CD1c-positive myeloid dendritic cell (primary cell): ENCODE measurements around the gene NPAS4.
A peak's percentile ranks its signal among the peaks of the same experiment; 100 is the strongest.
"Not testable (repeated sequence)": the region's sequence is repeated elsewhere in the genome, so short reads cannot be mapped to it uniquely, and the experiment has no call there.

Experiments
- DNase-seq: peaks from one replicate; pipeline ENCODE4 v3.0.0-alpha.2; 2016; ENCODE audit errors: extremely low spot score

NPAS4 gene

DNA sequence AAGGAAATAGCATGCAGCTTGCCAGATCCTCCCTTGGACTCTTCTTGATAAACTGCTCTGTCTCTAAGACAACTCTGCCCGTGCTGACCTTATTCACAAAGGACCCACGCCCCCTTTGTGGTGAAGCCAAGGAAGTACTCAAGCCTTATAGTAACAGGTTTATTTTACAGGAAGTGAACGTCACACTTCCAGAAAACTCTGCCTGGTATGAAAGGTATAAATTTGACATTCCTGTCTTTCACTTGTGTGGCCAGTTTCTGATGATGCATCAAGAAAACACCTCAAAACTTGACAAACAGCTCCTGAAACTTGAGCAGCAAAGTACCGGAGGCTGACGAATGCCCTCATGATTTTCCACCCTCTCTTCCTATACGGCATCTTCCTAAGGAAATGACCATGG, 33.4 kb downstream of the NPAS4 start:
- DNase-seq, result no peak

DNA sequence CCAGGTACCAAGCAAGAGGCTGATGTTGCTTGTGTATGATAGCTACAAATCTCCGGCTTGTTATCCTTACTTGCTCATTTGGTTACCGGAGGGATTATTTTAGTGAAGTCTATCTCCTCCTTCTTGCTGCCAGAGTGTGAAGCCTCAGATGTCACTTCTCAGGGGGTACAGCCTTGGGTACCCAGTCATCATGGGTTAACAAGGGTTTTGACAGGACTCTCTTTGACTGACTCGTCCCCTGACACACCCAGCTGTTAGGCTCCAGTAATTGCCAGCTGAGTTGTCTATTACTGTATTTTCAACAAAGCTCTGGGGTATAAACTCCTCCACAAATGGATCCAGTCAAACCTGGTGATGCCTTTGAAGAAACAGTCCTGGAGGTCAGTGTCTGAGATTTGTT, 34.0 kb downstream of the NPAS4 start:
- no peak for DNase-seq

DNA sequence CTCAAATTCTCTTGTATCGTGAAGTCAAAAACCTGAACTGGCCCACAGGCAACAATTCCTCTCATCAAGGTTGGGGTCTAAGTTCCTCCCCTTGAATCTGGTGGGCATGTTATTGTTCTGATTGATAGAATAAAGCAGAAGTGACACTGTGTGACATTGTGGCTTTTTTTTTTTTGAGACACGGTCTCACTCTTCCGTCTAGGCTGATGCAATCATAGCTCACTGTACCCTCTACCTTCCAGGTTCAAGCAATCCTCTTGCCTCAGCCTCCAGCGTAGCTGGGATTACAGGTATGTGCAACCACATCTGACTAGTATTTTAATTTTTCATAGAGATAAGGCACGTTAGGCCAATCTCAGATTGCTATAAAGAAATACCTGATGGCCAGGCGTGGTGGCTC, 37.0 kb downstream of the NPAS4 start:
- peak; percentile 42 for DNase-seq

DNA sequence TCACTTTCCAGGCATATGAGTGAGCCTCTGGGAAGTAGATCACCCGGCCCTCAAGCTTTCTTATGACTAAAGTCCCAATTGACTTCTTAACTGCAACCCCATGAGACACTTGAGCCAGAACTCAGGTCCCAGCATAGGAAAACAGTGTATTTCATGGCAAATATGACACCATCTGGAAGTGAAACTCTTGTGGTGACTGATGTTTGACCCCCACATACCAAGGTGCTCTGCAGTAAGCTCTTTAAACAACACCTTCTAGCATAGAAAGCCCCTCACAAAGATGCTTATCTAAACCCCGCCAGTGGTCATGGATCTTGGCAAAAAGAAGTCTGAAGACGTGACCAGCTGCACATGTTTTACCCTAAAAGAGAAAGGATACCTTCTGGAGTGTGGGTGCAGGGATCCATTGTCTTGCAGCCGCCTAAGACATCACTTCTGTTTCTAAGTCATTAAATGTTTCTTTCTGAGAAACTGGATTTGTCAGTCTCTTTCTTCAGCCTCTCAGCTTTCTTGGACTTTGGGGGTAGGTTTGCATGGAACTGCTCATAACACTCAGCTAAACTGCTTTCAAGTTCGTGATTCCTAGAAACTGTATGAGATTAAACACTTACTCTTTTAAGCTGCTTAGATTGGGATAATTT, 38.4 kb downstream of the NPAS4 start:
- peak; percentile 64 for DNase-seq

DNA sequence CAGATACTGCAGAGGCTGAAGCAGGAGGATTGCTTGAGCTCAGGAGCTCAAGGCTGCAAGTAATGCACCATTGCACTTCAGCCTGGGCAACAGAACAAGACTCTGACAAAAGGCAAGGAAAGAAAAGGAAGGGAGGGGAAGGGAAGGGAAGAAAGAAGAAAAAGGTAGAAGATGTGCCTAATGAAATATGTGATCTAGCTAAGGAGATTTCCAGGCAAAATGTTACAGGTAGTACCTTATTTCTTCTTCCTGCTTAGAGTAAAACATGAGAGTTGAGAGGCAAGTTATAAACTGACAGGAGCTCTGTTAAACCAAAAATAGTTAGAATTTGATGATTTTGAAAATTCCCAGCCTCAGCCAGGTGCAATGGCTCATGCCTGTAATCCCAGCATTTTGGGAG, 41.2 kb downstream of the NPAS4 start:
- no peak for DNase-seq

DNA sequence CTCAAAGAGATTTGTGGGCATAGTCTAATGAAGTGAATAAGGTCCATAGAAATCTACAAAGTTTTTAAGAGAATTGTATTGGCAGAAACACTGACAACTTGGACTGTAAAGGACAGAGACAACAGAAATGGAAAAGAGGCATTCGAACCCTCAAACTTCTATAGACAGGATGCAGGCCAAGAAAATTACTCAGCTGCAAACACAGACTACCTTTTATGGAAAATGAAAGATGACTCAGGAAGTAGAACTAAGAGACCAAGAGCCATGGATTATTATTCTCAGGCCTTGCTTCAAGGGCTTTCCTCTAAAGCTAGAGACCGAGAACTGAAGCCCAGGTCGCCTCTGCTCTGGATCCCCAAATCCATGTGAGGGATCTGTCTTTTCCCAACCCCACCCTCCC, 42.1 kb downstream of the NPAS4 start:
- no peak for DNase-seq

DNA sequence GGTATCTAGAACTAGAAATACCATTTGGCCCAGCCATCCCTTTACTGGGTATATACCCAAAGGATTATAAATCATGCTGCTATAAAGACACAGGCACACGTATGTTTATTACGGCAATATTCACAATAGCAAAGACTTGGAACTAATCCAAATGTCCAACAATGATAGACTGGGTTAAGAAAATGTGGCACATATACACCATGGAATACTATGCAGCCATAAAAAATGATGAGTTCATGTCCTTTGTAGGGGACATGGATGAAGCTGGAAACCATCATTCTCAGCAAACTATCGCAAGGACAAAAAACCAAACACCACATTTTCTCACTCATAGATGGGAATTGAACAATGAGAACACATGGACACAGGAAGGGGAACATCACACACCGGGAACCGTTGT, 43.3 kb downstream of the NPAS4 start:
- DNase-seq, result not testable (repeated sequence)

DNA sequence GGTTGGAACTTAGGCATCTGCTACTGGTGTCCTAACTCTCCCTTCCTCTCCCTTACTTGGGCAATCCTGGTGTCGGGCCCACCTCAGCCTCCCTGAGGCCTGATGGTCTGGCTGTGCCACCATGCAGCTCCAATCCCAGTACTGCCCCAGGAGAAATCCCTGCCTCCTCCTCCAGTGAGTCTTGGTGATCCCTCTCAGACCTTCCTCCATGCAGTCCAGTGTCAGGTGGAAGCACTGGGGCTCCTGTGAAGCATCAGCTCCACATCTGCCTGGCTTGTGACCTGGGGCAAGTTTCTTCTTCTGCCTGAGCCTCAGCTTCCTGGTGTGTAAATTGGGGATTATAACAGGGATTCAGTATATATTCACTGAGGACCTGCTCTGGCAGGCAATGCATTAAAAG, 44.1 kb downstream of the NPAS4 start:
- no peak for DNase-seq

DNA sequence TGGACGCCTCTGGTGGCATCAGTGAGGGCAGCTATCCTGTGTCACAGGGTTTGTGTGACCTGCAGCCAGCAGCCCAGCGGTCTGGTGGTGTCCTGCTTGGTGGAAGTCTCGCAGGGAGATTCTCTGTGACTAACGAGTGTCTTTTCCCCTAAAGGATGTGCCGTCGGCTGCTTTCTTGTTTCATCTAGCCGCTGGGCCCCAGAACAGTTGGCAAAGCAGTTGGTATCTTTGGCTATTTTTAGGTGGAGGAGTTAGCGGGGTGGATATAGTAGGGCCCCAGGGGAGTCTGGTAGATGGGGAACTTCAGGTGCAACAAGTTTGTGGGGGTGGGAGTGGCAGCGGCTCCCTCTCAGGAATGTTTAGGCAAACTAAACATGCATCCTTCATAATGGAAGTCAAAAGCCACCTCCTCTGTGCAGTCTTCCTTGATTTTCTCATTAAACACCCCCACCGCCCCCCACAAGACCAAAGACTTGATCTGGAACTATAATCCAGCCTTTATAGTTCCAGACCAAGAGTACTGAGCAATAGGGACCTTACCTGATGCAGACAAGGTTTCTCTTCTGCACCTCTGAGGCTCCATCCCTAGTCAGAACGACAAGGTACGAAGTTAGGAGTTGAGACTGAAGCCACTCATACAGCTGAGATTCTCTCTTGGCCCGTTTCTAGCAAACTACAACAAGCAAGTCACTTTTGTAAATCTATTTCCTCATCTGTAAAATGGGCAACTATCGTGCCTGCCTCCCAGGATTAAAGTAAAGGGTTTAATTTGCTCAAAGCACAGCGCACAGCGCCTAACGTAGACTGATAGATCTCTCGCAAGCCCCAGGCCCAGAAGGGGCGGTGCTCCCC, 44.8 kb downstream of the NPAS4 start:
- DNase-seq, result no peak

DNA sequence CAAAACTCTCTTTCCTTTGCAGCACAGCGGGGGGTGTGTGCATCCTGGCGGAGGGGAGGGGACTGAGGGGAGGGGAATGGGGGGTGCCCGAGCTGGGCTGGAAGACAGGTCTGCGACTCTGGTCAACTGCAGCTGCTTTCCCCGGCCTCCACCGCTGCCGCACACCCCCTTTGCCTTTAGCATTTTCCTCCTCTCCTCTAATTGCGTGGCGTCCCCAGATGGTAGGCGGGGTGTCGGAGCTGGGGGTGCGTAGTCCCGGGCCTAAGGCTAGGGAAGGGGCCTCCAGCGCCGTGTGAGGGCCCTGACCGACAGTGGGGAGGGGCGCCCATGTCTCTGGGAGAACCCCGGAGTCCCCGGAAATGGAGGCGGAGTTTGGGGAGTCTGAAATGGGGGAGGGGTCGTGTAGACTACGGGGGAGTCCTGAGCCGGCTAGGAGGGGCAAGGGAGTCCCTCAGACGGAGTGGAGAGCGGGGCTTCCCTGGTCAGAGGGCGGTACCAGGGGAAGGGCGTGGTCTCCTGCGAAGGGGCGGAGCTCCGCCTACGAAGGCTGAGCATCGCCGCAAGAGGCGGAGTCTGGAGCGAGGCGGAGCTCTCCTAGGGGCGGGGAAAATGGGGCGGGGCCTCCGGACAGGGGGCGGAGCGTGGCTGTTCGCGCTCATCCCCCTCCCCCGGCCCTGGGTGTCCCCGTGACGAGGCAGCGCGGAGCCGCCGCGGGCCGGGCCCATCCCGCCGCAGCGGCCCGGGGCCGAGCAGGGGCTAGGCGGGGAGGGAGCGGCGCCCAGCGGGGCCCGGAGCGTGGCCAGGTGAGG, 45.6 kb downstream of the NPAS4 start, which contains the start of gene PELI3:
TSS of gene PELI3 (plus strand) at position 681 of the 809 bp plus-strand sequence. CDS start 1,224 bp downstream, outside the sequence.
- peak; percentile 95 for DNase-seq

DNA sequence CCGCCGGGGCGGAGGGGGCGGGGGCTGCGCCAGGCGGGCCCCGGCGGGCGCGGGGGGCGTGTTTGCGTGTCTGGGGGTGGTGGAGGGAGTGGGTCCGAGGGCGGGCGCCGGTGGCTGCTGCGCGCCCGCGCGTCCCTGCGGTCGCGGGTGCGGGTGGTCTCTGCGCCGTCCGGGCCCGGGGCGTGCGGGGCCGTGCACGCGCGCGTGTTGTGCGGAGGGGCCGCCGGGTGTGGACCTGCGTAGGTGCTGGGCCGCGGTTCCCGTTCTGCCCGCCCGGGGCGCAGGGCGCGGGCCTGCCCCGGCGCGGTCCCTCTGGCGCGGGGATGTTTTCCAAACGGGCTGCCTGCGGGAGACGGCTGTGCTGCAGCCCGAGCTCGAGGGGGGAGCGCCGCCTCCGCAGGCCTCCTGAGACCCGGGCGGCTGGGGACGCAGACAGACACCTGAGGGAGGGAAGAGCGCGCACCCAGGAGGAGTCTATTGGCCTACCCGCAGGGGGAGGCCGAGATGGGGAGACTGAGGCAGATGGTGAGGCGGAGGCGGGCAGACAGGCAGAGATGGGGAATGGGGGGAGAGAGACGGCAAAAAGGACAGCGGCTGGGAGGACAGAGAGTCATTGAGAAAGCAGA, 46.3 kb downstream of the NPAS4 start:
- DNase-seq, result peak; percentile 62

DNA sequence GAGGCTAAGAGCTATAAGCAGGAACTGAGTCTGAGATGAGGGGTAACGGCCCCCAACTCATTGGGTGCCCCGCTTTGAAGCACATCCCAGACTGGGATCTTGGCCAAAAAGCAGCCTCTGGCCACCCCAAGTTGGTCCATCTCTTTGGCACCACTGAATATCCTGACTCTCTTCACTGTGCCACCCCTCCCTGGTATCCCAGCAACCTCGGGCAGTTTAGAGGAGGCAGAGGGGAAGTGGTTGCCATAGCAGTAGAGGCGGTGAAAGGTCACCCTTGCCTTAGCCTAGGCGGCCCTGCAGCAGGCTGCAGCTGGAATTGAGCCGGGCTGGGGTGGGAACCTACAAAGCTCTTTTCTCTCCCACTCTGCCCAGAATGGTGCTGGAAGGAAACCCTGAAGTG, 46.9 kb downstream of the NPAS4 start:
- DNase-seq, result peak; percentile 88

DNA sequence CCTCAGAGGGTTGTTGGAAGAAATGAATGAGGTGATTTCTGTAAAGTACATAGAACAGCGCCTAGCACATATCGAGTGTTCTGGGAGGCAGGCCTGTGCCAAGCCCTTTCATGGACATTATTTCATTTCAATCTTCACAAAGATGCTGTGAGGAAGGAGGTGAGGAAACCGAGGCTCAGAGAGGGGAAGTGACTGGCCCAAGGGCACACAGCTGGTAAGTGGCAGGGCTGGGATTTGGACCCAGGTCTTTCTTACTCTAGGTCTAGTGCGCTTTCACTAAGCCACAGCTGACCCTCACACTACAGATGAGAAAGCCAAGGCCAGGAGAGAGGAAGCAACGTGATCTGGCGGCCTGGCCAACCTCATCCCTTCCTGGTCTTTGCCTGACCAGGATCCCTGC, 47.9 kb downstream of the NPAS4 start:
- DNase-seq, result no peak

DNA sequence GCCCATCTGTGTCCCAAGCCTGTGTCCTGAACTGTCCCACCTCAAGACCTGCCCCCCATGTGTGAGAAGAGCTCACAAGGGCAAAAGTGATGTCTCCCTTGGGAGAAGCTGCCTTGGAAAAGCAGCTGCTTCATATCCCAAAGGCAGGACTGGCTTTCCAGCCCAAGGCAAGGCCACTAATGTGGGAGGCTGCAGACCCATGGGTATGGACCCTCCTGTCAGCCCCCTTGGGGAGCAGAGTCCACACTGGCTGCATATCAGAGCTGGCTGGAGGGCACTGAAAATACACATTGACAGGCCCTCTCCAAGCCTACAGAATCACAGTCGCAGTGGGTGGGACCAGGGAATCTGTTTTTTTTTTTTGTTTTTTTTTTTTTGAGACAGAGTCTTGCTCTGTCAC, 48.6 kb downstream of the NPAS4 start:
- no peak for DNase-seq

DNA sequence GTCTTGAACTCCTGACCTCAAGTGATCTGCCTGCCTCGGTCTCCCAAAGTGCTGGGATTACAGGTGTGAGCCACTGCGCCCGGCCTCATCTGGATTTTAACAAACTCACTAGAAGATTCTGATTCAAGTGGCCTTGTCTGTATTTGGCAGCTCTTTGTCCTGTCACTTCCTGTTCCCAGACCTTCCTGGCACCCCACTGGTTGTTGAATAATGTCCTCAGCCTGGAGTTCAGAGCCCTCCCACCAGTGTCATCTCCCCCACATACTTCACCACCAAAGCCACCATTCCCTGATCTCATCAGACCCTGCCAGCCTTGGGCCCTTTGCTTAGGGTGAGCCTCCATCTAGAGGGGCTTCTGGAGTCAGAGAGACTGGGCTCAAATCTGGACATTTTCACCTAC, 49.2 kb downstream of the NPAS4 start:
- DNase-seq, result no peak

DNA sequence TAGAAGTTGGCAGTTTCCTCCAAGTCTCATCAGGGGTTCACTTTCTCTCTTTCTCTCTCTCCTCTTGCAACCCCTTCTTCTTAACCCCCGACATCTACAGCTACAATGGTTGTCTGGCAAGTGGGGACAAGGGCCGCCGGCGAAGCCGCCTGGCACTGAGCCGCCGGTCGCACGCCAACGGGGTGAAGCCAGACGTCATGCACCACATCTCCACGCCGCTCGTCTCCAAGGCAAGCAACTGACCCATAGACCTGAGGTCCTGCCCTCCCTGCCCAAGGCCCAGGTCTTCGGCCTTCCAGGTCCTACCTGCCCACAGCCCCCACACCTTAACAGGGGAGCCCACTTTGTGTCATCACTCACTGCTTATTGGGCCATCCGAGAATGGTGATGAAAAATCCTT, 50.3 kb downstream of the NPAS4 start:
- DNase-seq, result no peak

DNA sequence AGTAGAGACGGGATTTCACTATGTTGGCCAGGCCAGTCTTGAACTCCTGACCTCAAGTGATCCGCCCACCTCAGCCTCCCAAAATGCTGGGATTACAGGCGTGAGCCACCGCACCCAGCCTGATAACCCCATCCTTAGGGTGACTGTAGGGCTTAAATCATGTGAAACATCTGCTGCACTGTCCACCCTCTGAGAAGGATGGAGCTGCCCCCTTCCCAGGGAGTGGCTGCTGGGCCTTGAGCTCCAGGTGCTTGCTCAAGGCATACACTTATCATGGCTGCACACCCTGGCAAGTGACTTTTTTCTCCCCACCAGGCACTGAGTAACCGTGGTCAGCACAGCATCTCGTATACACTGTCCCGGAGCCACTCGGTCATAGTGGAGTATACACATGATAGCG, 51.2 kb downstream of the NPAS4 start:
- no peak for DNase-seq

DNA sequence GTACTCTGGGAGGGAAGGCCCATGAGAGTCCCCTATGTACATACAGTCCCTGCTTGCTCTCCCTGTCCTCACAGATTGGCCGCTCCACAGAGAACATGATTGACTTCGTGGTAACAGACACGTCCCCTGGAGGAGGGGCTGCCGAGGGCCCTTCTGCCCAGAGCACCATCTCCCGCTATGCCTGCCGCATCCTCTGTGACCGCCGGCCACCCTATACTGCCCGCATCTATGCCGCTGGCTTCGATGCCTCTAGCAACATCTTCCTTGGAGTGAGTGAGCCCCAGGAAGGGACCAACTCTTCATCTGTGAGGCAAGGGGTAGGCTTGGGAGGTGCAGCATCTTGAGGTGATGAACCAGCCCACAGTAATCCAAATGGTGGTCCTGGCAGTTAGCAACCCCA, 52.3 kb downstream of the NPAS4 start:
- no peak for DNase-seq

DNA sequence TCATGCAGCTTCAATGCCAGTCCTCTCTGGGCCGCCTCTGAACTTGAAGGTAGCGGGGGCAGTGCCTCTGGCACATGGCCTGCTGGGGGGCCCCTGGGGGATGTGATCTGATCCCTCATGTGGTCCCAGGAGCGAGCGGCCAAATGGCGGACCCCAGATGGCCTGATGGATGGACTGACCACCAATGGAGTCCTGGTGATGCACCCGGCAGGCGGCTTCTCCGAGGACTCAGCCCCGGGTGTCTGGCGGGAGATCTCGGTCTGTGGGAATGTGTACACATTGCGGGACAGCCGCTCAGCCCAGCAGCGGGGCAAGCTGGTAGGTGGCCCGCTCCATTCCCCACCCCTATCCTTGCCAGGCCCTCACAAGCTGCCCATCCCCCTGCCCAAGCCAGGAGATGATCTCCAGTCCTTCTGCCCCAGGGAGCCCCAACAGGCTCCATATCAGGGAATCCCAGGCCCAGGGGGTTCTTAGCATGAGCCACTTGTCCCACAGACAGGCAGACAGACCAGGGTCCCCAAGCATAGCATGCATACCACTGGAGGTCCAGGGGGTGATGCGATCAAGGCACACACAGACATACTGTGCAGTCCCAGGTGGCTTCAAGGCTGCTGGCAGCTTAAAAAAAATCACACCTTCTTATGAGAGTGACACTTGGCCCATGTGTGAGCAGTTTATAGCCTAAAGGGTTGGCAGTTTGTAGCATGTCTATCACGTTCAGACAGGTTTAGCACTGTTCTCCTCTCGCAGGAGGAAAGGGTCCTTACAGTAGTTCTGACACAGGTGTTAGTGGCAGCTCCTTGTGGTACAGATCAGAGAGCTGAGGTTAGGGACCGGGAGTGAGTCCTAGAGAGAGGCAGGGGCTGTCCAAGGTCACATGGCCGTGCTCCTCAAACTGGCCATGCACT, 53.0 kb downstream of the NPAS4 start:
- no peak for DNase-seq

DNA sequence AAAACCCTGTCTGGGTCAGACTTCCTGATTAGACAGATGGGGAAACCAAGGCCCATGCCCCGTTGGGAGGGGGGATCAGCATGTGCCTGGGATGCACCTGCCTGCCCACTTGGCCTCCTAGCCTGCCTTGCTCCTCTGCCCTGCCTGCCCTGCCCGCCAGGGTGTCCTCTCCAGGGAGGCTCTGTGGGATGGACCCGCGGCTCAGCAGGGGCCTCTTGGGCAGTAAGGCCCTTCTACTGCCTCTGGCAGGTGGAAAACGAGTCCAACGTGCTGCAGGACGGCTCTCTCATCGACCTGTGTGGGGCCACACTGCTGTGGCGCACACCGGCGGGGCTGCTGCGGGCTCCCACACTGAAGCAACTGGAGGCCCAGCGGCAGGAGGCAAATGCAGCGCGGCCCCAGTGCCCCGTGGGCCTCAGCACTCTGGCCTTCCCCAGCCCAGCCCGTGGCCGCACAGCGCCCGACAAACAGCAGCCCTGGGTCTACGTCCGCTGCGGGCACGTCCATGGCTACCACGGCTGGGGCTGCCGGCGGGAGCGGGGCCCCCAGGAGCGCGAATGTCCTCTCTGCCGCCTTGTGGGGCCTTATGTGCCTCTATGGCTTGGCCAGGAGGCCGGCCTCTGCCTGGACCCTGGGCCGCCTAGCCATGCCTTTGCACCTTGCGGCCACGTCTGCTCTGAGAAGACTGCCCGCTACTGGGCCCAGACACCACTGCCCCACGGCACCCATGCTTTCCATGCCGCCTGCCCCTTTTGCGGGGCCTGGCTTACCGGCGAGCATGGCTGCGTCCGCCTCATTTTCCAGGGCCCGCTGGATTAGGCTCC, 54.7 kb downstream of the NPAS4 start:
- no peak for DNase-seq
